H1 (cell line): ENCODE results near the gene SLC37A2. TPM values are rescaled to one million over a fixed set of nuclear protein-coding genes. Genes with fewer than 3 reads are reported as not detected.

ENCODE experiments used
- CTCF ChIA-PET: fragments of 300-600 bp; sonication (Branson Sonifier 250); formaldehyde crosslinking; loops from one replicate; lab custom pipeline; 2021; ENCODE audit not compliant: partially characterized antibody; lab: Charles Lee
- POLR2A ChIA-PET: fragments of 300-600 bp; sonication (Branson Sonifier 250); formaldehyde crosslinking; loops from one replicate; lab custom pipeline; 2021; ENCODE audit warnings: inconsistent platforms; ENCODE audit not compliant: partially characterized antibody; lab: Charles Lee
- DNase-seq, 2 experiments: peaks; one replicate each; pipeline versions ENCODE4 v3.0.0 to v3.0.0-alpha.2; 2010 to 2022; ENCODE audit warnings: low spot score in 2 of 2, low read depth in 1 of 2, mixed read lengths in 1 of 2
- FAIRE-seq: peaks from 2 replicates; lab custom pipeline; 2011; peaks lifted over from hg19 to GRCh38; lab: Jason Lieb, UNC
- H2AFZ ChIP-seq: 2 replicates; pipeline ENCODE4 v1.8.1; 2012; ENCODE audit warnings: low read length, inconsistent platforms
- H2AK5ac ChIP-seq: 2 replicates; pipeline ENCODE4 v1.6.1; 2013; ENCODE audit warnings: low read depth, low read length
- H2BK120ac ChIP-seq: replicated peaks from 2 replicates; pipeline ENCODE3; 2013; ENCODE audit warnings: low read depth, low read length, inconsistent platforms
- H2BK12ac ChIP-seq: 2 replicates; pipeline ENCODE4 v1.6.1; 2013; ENCODE audit warnings: low read depth, low read length
- H2BK15ac ChIP-seq: 2 replicates; pipeline ENCODE4 v1.6.1; 2013; ENCODE audit warnings: low read length
- H2BK20ac ChIP-seq: 2 replicates; pipeline ENCODE4 v1.6.1; 2013; ENCODE audit warnings: low read length
- H2BK5ac ChIP-seq: 2 replicates; pipeline ENCODE4 v1.6.1; 2013; ENCODE audit warnings: low read depth, low read length
- H3K14ac ChIP-seq: 2 replicates; pipeline ENCODE4 v1.6.1; 2013; ENCODE audit warnings: inconsistent platforms; ENCODE audit not compliant: insufficient read length
- H3K18ac ChIP-seq: 2 replicates; pipeline ENCODE4 v1.6.1; 2013; ENCODE audit warnings: low read length; ENCODE audit errors: extremely low read depth
- H3K23ac ChIP-seq: 2 replicates; pipeline ENCODE4 v1.6.1; 2013; ENCODE audit warnings: inconsistent platforms; ENCODE audit not compliant: insufficient read length
- H3K23me2 ChIP-seq: 2 replicates; pipeline ENCODE4 v1.6.1; 2013; ENCODE audit warnings: low read depth, low read length
- H3K27ac ChIP-seq: 2 replicates; pipeline ENCODE4 v1.6.1; 2011; ENCODE audit warnings: low read depth, low read length, inconsistent platforms
- H3K27me3 ChIP-seq, 4 experiments: replicated peaks in 1 of 4; 1 replicate in 1 of 4; 2 replicates in 3 of 4; pipeline versions ENCODE4 v1.6.1 to v1.8.1; 2011 to 2013; ENCODE audit warnings: low read length in 3 of 4, mild to moderate bottlenecking in 3 of 4, inconsistent platforms in 2 of 4, mixed read lengths in 2 of 4, moderate library complexity in 1 of 4; ENCODE audit not compliant: control insufficient read depth in 3 of 4, insufficient read depth in 3 of 4; ENCODE audit errors: extremely low read depth in 1 of 4
- H3K36me3 ChIP-seq, 4 experiments: 2 replicates each; pipeline versions ENCODE4 v1.6.1 to v1.8.1; 2011 to 2013; ENCODE audit warnings: mild to moderate bottlenecking in 4 of 4, low read length in 3 of 4, moderate library complexity in 2 of 4, control low read depth in 1 of 4, inconsistent platforms in 1 of 4; ENCODE audit not compliant: insufficient read depth in 4 of 4, control insufficient read depth in 2 of 4
- H3K4ac ChIP-seq: replicated peaks from 2 replicates; pipeline ENCODE3; 2013; ENCODE audit warnings: low read length, low read depth, mixed read lengths, inconsistent platforms; ENCODE audit not compliant: insufficient read length
- H3K4me1 ChIP-seq, 4 experiments: replicated peaks in 1 of 4; 1 replicate in 1 of 4; 2 replicates in 3 of 4; pipeline versions ENCODE4 v1.6.1 to v1.8.1; 2011 to 2013; ENCODE audit warnings: low read length in 3 of 4, inconsistent platforms in 2 of 4, mixed read lengths in 1 of 4; ENCODE audit not compliant: insufficient read depth in 4 of 4, control insufficient read depth in 3 of 4
- H3K4me2 ChIP-seq, 2 experiments: 2 replicates each; pipeline versions ENCODE4 v1.6.1 to v1.8.1; 2011 to 2013; ENCODE audit warnings: low read depth in 2 of 2, low read length in 2 of 2, control low read depth in 1 of 2, inconsistent platforms in 1 of 2, mild to moderate bottlenecking in 1 of 2; ENCODE audit not compliant: insufficient read depth in 1 of 2
- H3K4me3 ChIP-seq, 4 experiments: fragments of 200-600, 300-600 bp in 1 of 4; sonication (generic), shearing (Covaris generic), sonication (Bioruptor Twin) in 1 of 4; 2 replicates each; pipeline versions ENCODE4 v1.5.1 to v1.8.1; 2011 to 2016; ENCODE audit warnings: low read length in 4 of 4, low read depth in 3 of 4, control low read depth in 2 of 4, inconsistent platforms in 2 of 4, mild to moderate bottlenecking in 2 of 4, mixed read lengths in 1 of 4, moderate library complexity in 1 of 4; ENCODE audit not compliant: insufficient read depth in 2 of 4; ENCODE audit errors: extremely low read depth in 1 of 4
- H3K56ac ChIP-seq: replicated peaks from 2 replicates; pipeline ENCODE3; 2013; ENCODE audit warnings: low read depth, mild to moderate bottlenecking, mixed read lengths, low read length, inconsistent platforms; ENCODE audit not compliant: insufficient read length
- H3K79me1 ChIP-seq: 2 replicates; pipeline ENCODE4 v1.6.1; 2013; ENCODE audit warnings: low read depth, low read length, control low read depth
- H3K79me2 ChIP-seq, 2 experiments: 2 replicates each; pipeline versions ENCODE4 v1.6.1 to v1.8.1; 2012 to 2013; ENCODE audit warnings: low read length in 2 of 2, mild to moderate bottlenecking in 2 of 2, inconsistent platforms in 1 of 2; ENCODE audit not compliant: insufficient read depth in 2 of 2, control insufficient read depth in 1 of 2
- H3K9ac ChIP-seq, 4 experiments: replicated peaks in 1 of 4; 1 replicate in 1 of 4; 2 replicates in 3 of 4; pipeline versions ENCODE4 v1.6.1 to v1.8.1; 2011 to 2013; ENCODE audit warnings: low read depth in 3 of 4, low read length in 3 of 4, control low read depth in 2 of 4, mild to moderate bottlenecking in 2 of 4, moderate library complexity in 2 of 4, inconsistent platforms in 1 of 4; ENCODE audit errors: extremely low read depth in 1 of 4
- H3K9me3 ChIP-seq, 2 experiments: 2 replicates each; pipeline versions ENCODE4 v1.6.1 to v1.8.1; 2012 to 2013; ENCODE audit warnings: mild to moderate bottlenecking in 2 of 2, moderate library complexity in 2 of 2, control low read depth in 1 of 2, inconsistent platforms in 1 of 2, low read depth in 1 of 2, low read length in 1 of 2, mixed read lengths in 1 of 2; ENCODE audit not compliant: insufficient read depth in 2 of 2
- H4K20me1 ChIP-seq, 2 experiments: replicated peaks in 1 of 2; 2 replicates each; pipeline versions ENCODE3 to v1.8.1; 2011 to 2013; ENCODE audit warnings: inconsistent platforms in 2 of 2, low read length in 2 of 2, mild to moderate bottlenecking in 1 of 2; ENCODE audit not compliant: insufficient read depth in 2 of 2, control insufficient read depth in 1 of 2
- H4K5ac ChIP-seq: 2 replicates; pipeline ENCODE4 v1.6.1; 2013; ENCODE audit warnings: low read length, low read depth, mixed read lengths, inconsistent platforms; ENCODE audit not compliant: insufficient read length
- H4K8ac ChIP-seq: 2 replicates; pipeline ENCODE4 v1.8.0; 2013; ENCODE audit warnings: mild to moderate bottlenecking, moderate library complexity, low read length, inconsistent platforms; ENCODE audit not compliant: insufficient read depth; ENCODE audit errors: extremely low read depth
- H4K91ac ChIP-seq: replicated peaks from 2 replicates; pipeline ENCODE3; 2013; ENCODE audit warnings: low read length, mixed read lengths, inconsistent platforms; ENCODE audit not compliant: insufficient read length
- BCL11A ChIP-seq, 2 experiments: IDR thresholded peaks; one replicate each; pipeline ENCODE4 v1.6.1; 2011; ENCODE audit warnings: low read depth in 2 of 2, low read length in 2 of 2, mild to moderate bottlenecking in 2 of 2
- GABPA ChIP-seq: IDR thresholded peaks from 2 replicates; pipeline ENCODE4 v1.6.1; 2011; ENCODE audit warnings: mild to moderate bottlenecking, low read length, moderate library complexity, borderline replicate concordance; ENCODE audit not compliant: insufficient read depth
- POLR2AphosphoS5 ChIP-seq: IDR thresholded peaks from 2 replicates; pipeline ENCODE4 v1.6.1; 2011; ENCODE audit warnings: low read depth, low read length
- RAD21 ChIP-seq, 2 experiments: IDR thresholded peaks in 1 of 2; conservative IDR thresholded peaks in 1 of 2; 2 replicates each; pipeline ENCODE4 v1.6.1; 2011; ENCODE audit warnings: low read depth in 2 of 2, low read length in 2 of 2, improper control_type of control experiment in 1 of 2, inconsistent platforms in 1 of 2, mild to moderate bottlenecking in 1 of 2, moderate library complexity in 1 of 2
- SIX5 ChIP-seq: IDR thresholded peaks from 2 replicates; pipeline ENCODE4 v1.6.1; 2011; ENCODE audit warnings: mild to moderate bottlenecking, low read depth, low read length
- SUZ12 ChIP-seq: fragments of 200-600 bp; sonication (generic); IDR thresholded peaks from 2 replicates; pipeline ENCODE4 v1.6.1; 2012; ENCODE audit warnings: mild to moderate bottlenecking, inconsistent platforms, low read length, moderate library complexity, mixed read lengths
- WGBS, 2 experiments: shearing (Covaris generic) in 1 of 2; methylation state at CpG; one replicate each; pipeline versions ENCODE4 v1.1.6 to v1.1.7; 2013 to 2015; ENCODE audit warnings: low lambda C conversion rate in 2 of 2, mixed read lengths in 2 of 2, inconsistent platforms in 1 of 2, low coverage in 1 of 2, missing lambda C conversion rate in 1 of 2; ENCODE audit not compliant: insufficient replicate concordance in 2 of 2, insufficient coverage in 1 of 2, insufficient read length in 1 of 2; ENCODE audit errors: extremely low coverage in 1 of 2, missing lambda C conversion rate in 1 of 2; 5-methylcytosine and 5-hydroxymethylcytosine counted together
- polyA plus RNA-seq, 7 experiments: library from polyadenylated mRNA; depleted of rRNA in 3 of 7; stranded (reverse) in 5 of 7; unstranded in 2 of 7; fragments of >200 nt in 5 of 7; fragments of 200-250 nt in 2 of 7; gene quantifications; 1 replicate in 5 of 7; 2 replicates in 1 of 7; 4 replicates in 1 of 7; pipeline versions ENCODE4 v1.2.1 to v1.2.3, GENCODE V29; 2011 to 2013; ENCODE audit warnings: missing spikeins in 2 of 7, mixed read lengths in 2 of 7
- total RNA-seq: library from RNA; stranded (reverse); fragmentation: NEBNext Ultra II Directional; extraction: Animal tissue kit (Norgen Biotek cat#: 25700); gene quantifications from 2 replicates; pipeline ENCODE4 v1.2.1, GENCODE V29; 2021
- TF ChIP-seq, protein P1 (sequence below): IDR thresholded peaks from 2 replicates; pipeline ENCODE4 v1.6.1; 2011; ENCODE audit warnings: low read depth, mild to moderate bottlenecking, low read length; ENCODE audit not compliant: insufficient read depth

Gene SLC37A2
- total and polyA plus RNA-seq, 2 of the 8 experiments (the other 6 are each of a cell fraction or from before 2014, with no cell fraction given), result 1.3 to 1.9 TPM

DNA sequence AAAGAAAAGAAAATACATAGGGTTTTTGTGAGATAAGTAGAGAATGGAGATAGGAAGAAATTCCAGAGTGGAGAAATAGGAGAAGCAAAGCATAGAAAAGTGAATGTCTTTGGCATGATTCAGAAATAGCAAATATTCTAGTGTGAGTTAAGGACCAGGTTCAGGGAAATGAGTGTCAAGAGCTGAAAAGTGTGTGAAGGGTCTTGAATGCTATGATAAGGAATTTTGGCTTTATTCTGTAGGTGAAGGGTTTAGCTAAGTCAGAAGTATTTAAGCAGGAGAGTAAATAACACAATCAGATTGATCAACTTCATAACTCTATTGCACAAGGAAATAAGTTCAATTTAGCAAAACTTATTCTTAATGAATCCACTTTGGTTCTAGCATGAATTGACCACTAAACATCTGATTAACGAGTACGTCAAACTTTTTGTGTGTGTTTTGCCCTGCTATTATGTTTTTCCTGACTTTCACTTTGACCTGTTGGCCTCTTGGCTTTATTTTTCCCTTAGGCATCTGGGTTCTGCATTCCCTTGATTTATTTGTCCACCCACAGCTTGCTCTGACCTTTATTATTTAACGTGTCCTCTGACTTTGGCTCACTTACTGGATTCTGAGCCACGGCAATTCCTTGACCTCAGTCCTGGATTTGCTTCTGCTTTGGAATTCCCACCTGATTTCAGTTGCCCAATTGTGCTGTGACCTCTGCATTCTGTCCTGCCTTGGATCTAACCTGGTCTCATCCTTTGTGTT is 60.3 kb downstream of the SLC37A2 start:
- Histone ChIP-seq H4K91ac (no peak overlapping the region), H3K36me3 (no peaks in the 10 kb centered on the region), H3K23me2 (no peaks in the 10 kb centered on the region), H3K4me1 (no peaks in the 10 kb centered on the region), H4K8ac (no peak overlapping the region), H2BK20ac (no peak overlapping the region), H3K27me3 (peaks cover 0 to 8% (median 2%) of the 10 kb centered on the region in 4 experiments; a peak in 4 of 7 replicates), H4K20me1 (no peaks in the 10 kb centered on the region), H3K14ac (no peak overlapping the region), H2AFZ (peak overlapping the region; percentile 93), H3K23ac (no peak overlapping the region), H3K79me1 (no peaks in the 10 kb centered on the region), H3K56ac (no peak overlapping the region), H3K9ac (no peak overlapping the region), H2BK120ac (no peak overlapping the region), H2BK12ac (no peak overlapping the region), H4K5ac (no peak overlapping the region), H3K4me2 (no peak overlapping the region), H2BK5ac (no peak overlapping the region), H3K79me2 (no peaks in the 10 kb centered on the region), H3K4me3 (peak overlapping the region in 1 of 4 experiments; percentile 10; a peak in 1 of 8 replicates), H3K9me3 (peaks cover 0 to 6% of the 10 kb centered on the region in 2 experiments; a peak in 1 of 4 replicates), H3K27ac (no peak overlapping the region), H2BK15ac (no peak overlapping the region), H3K4ac (no peak overlapping the region), H3K18ac (no peak overlapping the region), H2AK5ac (no peak overlapping the region)
- FAIRE-seq (peak; percentile 39), DNase-seq (no peak)
- 90% methylated on average over 4 of the region's 4 CpGs; no CpG with 5 or more reads in 1 of the 2 experiments for WGBS, 2 experiments
- no peak for TF ChIP-seq RAD21 (IDR thresholded peaks at IDR 0.05 in 1 of 2, conservative IDR thresholded peaks at IDR 0.05 in 1 of 2; ENCODE audit: low read depth in 2 of 2, low read length in 2 of 2)
- no peak for TF ChIP-seq SUZ12
- TF ChIP-seq, protein P1, sequence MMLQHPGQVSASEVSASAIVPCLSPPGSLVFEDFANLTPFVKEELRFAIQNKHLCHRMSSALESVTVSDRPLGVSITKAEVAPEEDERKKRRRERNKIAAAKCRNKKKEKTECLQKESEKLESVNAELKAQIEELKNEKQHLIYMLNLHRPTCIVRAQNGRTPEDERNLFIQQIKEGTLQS, result no peak
- TF ChIP-seq BCL11A (IDR thresholded peaks at IDR 0.05; ENCODE audit: low read depth in 2 of 2, low read length in 2 of 2), result no peak
- no peak for TF ChIP-seq SIX5
- TF ChIP-seq GABPA, result no peak
- no peak for TF ChIP-seq POLR2AphosphoS5
- CTCF ChIA-PET, result interaction anchor here (0.6 to 5.2 kb wide), 30 partner anchors 10 to 307 kb away, joined by 3 to 65 read pairs (median 4); partner anchors contain the start of gene TMEM218
- POLR2A ChIA-PET, result interaction anchor here (1.5 kb wide), 1 partner anchor 12 kb away, joined by 5 read pairs; the partner anchor contains the start of gene TMEM218
